Panc1 (cell line): ENCODE results near the gene MAP4K4. TPM values are rescaled to one million over a fixed set of nuclear protein-coding genes. Genes with fewer than 3 reads are reported as not detected.
A peak's percentile ranks its signal among the peaks of the same experiment; 100 is the strongest.

ENCODE experiments used
- ATAC-seq: fragments of 200-7000 bp; cut with Tn5 transposase; 2 replicates; pipeline ENCODE4 v1.9.1; 2020; ENCODE audit warnings: mild to moderate bottlenecking, moderate library complexity
- BruUV-seq: library from RNA; stranded (reverse); fragments of 400-500 nt; replicated peaks from 2 replicates; lab custom pipeline; 2021; lab: Mats Ljungman, UMichigan
- CTCF ChIA-PET: fragments of 300-600 bp; sonication (Branson Sonifier 250); formaldehyde crosslinking; loops from one replicate; lab custom pipeline; 2022; ENCODE audit warnings: antibody characterized with exemption; lab: Charles Lee
- POLR2A ChIA-PET: fragments of 300-600 bp; sonication (Branson Sonifier 250); formaldehyde crosslinking; loops from one replicate; lab custom pipeline; 2022; ENCODE audit warnings: antibody characterized with exemption; lab: Charles Lee
- DNase-seq: peaks from one replicate; pipeline ENCODE4 v3.0.0-alpha.2; 2010; ENCODE audit warnings: low read depth, low spot score
- H3K27ac ChIP-seq: 2 replicates; pipeline ENCODE4 v1.5.1; 2011; ENCODE audit warnings: mild to moderate bottlenecking, low read length, inconsistent platforms
- H3K27me3 ChIP-seq: fragments of 200-500 bp; sonication (Bioruptor generic); 2 replicates; pipeline ENCODE4 v1.6.0; 2014; ENCODE audit warnings: low read length, inconsistent platforms; ENCODE audit not compliant: control insufficient read depth, insufficient read depth
- H3K36me3 ChIP-seq: fragments of 200-500 bp; sonication (Bioruptor generic); 2 replicates; pipeline ENCODE4 v1.5.1; 2014; ENCODE audit warnings: inconsistent platforms, mild to moderate bottlenecking, low read length, moderate library complexity; ENCODE audit not compliant: control insufficient read depth, insufficient read depth
- H3K4me1 ChIP-seq: 2 replicates; pipeline ENCODE4 v1.5.1; 2011; ENCODE audit warnings: inconsistent platforms, mild to moderate bottlenecking, low read length, moderate library complexity; ENCODE audit not compliant: control insufficient read depth, insufficient read depth
- H3K4me3 ChIP-seq, 2 experiments: 2 replicates each; pipeline ENCODE4 v1.5.1; 2011 to 2012; ENCODE audit warnings: low read depth in 2 of 2, low read length in 2 of 2, mild to moderate bottlenecking in 2 of 2, inconsistent platforms in 1 of 2, moderate library complexity in 1 of 2
- H3K9me3 ChIP-seq: fragments of 200-500 bp; sonication (Bioruptor generic); 2 replicates; pipeline ENCODE4 v1.5.1; 2014; ENCODE audit warnings: low read depth, mild to moderate bottlenecking, inconsistent platforms, low read length, moderate library complexity; ENCODE audit not compliant: control insufficient read depth, insufficient read depth
- POLR2AphosphoS5 ChIP-seq: IDR thresholded peaks from 2 replicates; pipeline ENCODE4 v1.6.1; 2012; ENCODE audit warnings: mild to moderate bottlenecking, low read depth, low read length, moderate library complexity
- SIN3A ChIP-seq: IDR thresholded peaks from 2 replicates; pipeline ENCODE4 v1.6.1; 2012; ENCODE audit warnings: low read depth, mild to moderate bottlenecking, low read length, moderate library complexity, borderline replicate concordance; ENCODE audit not compliant: insufficient read depth
- TCF7L2 ChIP-seq: IDR thresholded peaks from 2 replicates; pipeline ENCODE4 v1.6.1; 2011; ENCODE audit warnings: mild to moderate bottlenecking, low read depth, low read length, inconsistent platforms
- in situ Hi-C: cut with HindIII; loops from 2 replicates; pipeline ENCODE4 v1.10.0; 2016; ENCODE audit warnings: low sequenced_read_pairs, low pct_unique_long_range_greater_than_20kb
- intact Hi-C: fragments of 100-400 bp; cut with micrococcal nuclease; formaldehyde crosslinking; loops from one replicate; pipeline ENCODE4 v1.10.0; 2022; ENCODE audit not compliant: unreplicated experiment
- total RNA-seq: library from RNA; stranded (reverse); gene quantifications from one replicate; pipeline ENCODE4 v1.2.1, GENCODE V29; 2021; ENCODE audit not compliant: unreplicated experiment
- TF ChIP-seq, protein P1 (sequence below): fragments of 450-650 bp; IDR thresholded peaks from 2 replicates; pipeline ENCODE4 v1.5.1; 2017; ENCODE audit warnings: mild to moderate bottlenecking
- TF ChIP-seq, protein P2 (sequence below), 2 experiments: IDR thresholded peaks; 2 replicates each; pipeline ENCODE4 v1.6.1; 2011 to 2012; ENCODE audit warnings: low read depth in 2 of 2, control low read depth in 1 of 2, low read length in 1 of 2, mild to moderate bottlenecking in 1 of 2, moderate library complexity in 1 of 2; ENCODE audit not compliant: insufficient read depth in 1 of 2

Gene MAP4K4
- total RNA-seq, 1 experiment from 2014 or later, result 68.5 TPM

DNA sequence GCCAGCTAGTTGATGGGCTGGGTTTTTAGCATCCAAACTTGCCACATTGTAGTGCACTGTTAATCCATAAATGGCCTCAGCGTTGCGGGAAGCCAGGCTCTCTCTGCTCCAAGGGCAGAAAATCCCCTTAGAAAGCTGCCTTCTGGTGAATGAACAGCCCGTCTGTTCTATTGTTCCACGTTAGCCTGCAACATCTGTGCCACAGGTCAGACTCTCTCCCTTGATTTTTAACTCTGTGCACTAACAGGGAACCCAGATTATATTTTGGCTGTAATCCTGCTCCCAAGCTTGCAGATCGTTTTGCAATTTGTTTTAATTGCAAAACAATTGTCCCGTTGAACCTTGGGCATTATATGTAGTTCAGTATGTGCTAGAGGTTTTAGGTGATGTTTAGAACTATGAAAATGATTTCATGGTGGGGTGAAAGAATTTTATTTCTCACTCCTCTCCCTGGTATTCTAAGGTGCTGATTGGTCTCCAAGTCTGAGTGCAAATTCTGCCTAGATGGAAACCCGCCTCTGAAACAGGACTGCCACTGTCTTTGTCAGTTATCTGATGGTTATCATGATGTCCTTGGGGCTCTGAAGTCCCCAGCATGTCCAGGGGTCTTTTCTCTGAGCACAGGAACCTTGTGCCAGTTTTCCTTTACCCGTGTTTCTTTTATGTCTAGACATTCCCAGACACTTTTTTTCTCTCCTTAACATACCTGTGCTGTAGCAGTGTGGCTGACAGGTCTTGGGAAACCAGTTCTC is 106.6 kb downstream of the MAP4K4 start:
- no peak for TF ChIP-seq TCF7L2
- TF ChIP-seq, protein P1, sequence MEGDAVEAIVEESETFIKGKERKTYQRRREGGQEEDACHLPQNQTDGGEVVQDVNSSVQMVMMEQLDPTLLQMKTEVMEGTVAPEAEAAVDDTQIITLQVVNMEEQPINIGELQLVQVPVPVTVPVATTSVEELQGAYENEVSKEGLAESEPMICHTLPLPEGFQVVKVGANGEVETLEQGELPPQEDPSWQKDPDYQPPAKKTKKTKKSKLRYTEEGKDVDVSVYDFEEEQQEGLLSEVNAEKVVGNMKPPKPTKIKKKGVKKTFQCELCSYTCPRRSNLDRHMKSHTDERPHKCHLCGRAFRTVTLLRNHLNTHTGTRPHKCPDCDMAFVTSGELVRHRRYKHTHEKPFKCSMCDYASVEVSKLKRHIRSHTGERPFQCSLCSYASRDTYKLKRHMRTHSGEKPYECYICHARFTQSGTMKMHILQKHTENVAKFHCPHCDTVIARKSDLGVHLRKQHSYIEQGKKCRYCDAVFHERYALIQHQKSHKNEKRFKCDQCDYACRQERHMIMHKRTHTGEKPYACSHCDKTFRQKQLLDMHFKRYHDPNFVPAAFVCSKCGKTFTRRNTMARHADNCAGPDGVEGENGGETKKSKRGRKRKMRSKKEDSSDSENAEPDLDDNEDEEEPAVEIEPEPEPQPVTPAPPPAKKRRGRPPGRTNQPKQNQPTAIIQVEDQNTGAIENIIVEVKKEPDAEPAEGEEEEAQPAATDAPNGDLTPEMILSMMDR, result no peak
- no peak for TF ChIP-seq POLR2AphosphoS5
- no peak for TF ChIP-seq SIN3A
- TF ChIP-seq, protein P2, sequence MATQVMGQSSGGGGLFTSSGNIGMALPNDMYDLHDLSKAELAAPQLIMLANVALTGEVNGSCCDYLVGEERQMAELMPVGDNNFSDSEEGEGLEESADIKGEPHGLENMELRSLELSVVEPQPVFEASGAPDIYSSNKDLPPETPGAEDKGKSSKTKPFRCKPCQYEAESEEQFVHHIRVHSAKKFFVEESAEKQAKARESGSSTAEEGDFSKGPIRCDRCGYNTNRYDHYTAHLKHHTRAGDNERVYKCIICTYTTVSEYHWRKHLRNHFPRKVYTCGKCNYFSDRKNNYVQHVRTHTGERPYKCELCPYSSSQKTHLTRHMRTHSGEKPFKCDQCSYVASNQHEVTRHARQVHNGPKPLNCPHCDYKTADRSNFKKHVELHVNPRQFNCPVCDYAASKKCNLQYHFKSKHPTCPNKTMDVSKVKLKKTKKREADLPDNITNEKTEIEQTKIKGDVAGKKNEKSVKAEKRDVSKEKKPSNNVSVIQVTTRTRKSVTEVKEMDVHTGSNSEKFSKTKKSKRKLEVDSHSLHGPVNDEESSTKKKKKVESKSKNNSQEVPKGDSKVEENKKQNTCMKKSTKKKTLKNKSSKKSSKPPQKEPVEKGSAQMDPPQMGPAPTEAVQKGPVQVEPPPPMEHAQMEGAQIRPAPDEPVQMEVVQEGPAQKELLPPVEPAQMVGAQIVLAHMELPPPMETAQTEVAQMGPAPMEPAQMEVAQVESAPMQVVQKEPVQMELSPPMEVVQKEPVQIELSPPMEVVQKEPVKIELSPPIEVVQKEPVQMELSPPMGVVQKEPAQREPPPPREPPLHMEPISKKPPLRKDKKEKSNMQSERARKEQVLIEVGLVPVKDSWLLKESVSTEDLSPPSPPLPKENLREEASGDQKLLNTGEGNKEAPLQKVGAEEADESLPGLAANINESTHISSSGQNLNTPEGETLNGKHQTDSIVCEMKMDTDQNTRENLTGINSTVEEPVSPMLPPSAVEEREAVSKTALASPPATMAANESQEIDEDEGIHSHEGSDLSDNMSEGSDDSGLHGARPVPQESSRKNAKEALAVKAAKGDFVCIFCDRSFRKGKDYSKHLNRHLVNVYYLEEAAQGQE (IDR thresholded peaks at IDR 0.05; ENCODE audit: insufficient read depth in 1 of 2, low read depth in 2 of 2, low read length in 1 of 2), result no peak
- no peak for ATAC-seq
- DNase-seq, result no peak
- no peaks in the 10 kb centered on the region for H3K9me3 ChIP-seq
- H3K36me3 ChIP-seq, result no peaks in the 10 kb centered on the region
- intact Hi-C loops (no loop called here), in situ Hi-C loops (no loop called here)
- H3K27me3 ChIP-seq, result no peaks in the 10 kb centered on the region
- CTCF ChIA-PET, result no interaction called here
- BruUV-seq, result no TSS peak
- no peak overlapping the region for H3K4me3 ChIP-seq
- H3K27ac ChIP-seq, result no peak overlapping the region
- POLR2A ChIA-PET, result interaction anchor here (0.7 kb wide), 1 partner anchor 38 kb away, joined by 12 read pairs; no protein-coding TSS in a partner anchor
- H3K4me1 ChIP-seq, result peaks cover 8% of the 10 kb centered on the region

DNA sequence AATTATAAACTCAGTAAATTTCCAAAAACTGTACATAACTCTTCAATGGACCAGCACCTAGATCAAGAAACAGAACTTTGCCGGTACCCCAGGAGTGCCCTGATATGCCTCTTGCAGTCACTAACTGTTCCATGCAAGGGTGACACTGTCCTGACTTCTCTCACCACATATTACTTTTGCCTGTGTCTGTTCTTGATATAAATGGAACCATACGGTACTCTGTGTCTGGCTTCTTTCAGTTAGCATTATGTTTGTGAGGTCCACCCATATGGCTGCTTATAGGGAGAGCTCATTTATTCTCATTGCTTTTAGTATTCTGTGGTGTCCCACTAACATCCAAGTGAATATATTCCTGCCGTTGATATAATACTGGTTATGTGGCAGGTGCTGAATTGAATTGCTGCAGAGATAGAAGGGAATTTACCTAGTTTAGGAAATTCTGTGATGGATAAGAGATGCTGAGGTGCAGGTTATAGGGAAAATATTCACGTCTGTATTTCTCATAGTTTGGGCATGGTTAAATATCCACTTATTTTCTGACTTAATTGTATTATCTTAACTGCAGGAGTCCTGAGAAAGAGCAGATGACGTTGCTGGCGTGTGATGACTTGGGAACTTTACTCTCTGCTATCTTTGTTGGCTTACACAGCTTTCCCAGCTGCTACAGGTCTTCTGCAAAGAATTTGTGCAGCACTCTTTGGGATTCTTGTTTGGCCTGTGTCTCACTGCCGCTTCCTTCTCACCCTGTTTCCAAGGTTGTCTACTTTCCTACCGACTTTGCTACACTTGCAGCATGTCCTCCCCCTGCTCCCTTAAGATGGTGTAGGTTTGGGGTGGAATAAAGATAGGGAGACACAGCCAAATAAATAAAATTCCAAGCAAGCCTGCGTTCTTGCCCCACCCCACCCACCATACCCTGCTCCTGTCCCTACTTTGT is 107.9 kb downstream of the MAP4K4 start:
- in situ Hi-C loops (no loop called here), intact Hi-C loops (no loop called here)
- no peaks in the 10 kb centered on the region for H3K36me3 ChIP-seq
- CTCF ChIA-PET, result no interaction called here
- no peaks in the 10 kb centered on the region for H3K9me3 ChIP-seq
- ATAC-seq (no peak; the same call in 1 of the 2 replicates), DNase-seq (no peak)
- H3K27ac ChIP-seq, result no peak overlapping the region
- H3K4me3 ChIP-seq, result no peak overlapping the region
- POLR2A ChIA-PET, result interaction anchor here (0.7 kb wide), 1 partner anchor 39 kb away, joined by 12 read pairs; no protein-coding TSS in a partner anchor
- H3K4me1 ChIP-seq, result peaks cover 8% of the 10 kb centered on the region
- no peaks in the 10 kb centered on the region for H3K27me3 ChIP-seq
- TF ChIP-seq, protein P2 (IDR thresholded peaks at IDR 0.05; ENCODE audit: insufficient read depth in 1 of 2, low read depth in 2 of 2, low read length in 1 of 2), result no peak
- TF ChIP-seq, protein P1, result no peak
- TF ChIP-seq SIN3A, result no peak
- no peak for TF ChIP-seq TCF7L2
- TF ChIP-seq POLR2AphosphoS5, result no peak
- BruUV-seq, result TSS peak; percentile 9
